Left colon (tissue), 2 donors: Measurements from ENCODE around the gene OR6C75. TPM values are rescaled to one million over a fixed set of nuclear protein-coding genes. Genes with fewer than 3 reads are reported as not detected.

Experiments
- ATAC-seq: fragments of 200-7000 bp; cut with Tn5 transposase; one replicate; pipeline ENCODE4 v1.9.1; 2020; ENCODE audit warnings: mild to moderate bottlenecking, moderate library complexity
- DNase-seq, 2 donors: peaks; one replicate each; pipeline ENCODE4 v3.0.0-alpha.2; 2020
- intact Hi-C, 2 donors: fragments of 100-400 bp; cut with DNase I in 1 of 2; cut with micrococcal nuclease in 1 of 2; formaldehyde crosslinking; loops; one replicate each; pipeline versions ENCODE4 v1.11.2 to v1.14.0; 2022; cut with DNase I, micrococcal nuclease
- total RNA-seq, 2 donors: library from RNA; stranded (reverse); fragmentation: NEBNext Ultra II Directional; extraction: Animal tissue kit (Norgen Biotek cat#: 25700); gene quantifications; one replicate each; pipeline ENCODE4 v1.2.1, GENCODE V29; 2021
- donor health status: DM: no; HTN: no; CAD: no.
- donor health status: DM: yes; HTN: yes; CAD: no.

Gene OR6C75
- total RNA-seq, 2 donors from 2014 or later, result not detected

DNA sequence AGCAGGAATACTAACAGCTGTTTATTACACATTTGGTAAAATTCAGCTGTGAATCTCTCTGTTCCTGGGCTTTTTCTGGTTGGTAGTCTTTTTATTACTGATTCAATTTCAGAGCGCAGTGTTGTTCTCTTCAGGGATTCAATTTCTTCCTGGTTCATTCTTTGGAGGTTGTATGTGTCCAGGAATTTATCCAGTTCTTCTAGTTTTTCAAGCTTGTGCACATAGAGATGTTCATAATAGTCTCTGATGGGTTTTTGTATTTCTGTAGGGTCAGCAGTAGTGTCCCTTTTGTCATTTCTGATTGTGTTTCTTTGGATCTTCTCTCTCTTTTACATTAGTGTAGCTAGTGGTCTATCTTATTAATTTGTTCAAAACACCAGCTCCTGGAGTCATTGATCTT lies 54.2 kb downstream of the OR6C75 start:
- DNase-seq (no peak), ATAC-seq (no peak)
- intact Hi-C loops, result no loop called here

Other genes starting within 250 kb of the OR6C75 start
- gene OR9K2, start 236.6 kb upstream of the OR6C75 start, total RNA-seq, result not detected
- gene OR10A7, start 141.9 kb upstream of the OR6C75 start, total RNA-seq, result not detected
- not detected for gene OR6C74, start 118.4 kb upstream of the OR6C75 start, total RNA-seq
- not detected for gene OR6C6, start 66.4 kb upstream of the OR6C75 start, total RNA-seq
- not detected for gene OR6C1, start 48.6 kb upstream of the OR6C75 start, total RNA-seq
- not detected for gene OR6C3, start 32.2 kb upstream of the OR6C75 start, total RNA-seq
- gene OR6C65, start 37.6 kb downstream of the OR6C75 start, total RNA-seq, result not detected
- gene OR6C76, start 63.3 kb downstream of the OR6C75 start, total RNA-seq, result not detected
- gene OR6C2, start 81.1 kb downstream of the OR6C75 start, total RNA-seq, result not detected
- not detected for gene OR6C70, start 107.2 kb downstream of the OR6C75 start, total RNA-seq
- not detected for gene OR6C68, start 129.4 kb downstream of the OR6C75 start, total RNA-seq
- not detected for gene OR6C4, start 186.6 kb downstream of the OR6C75 start, total RNA-seq
- not detected for gene OR2AP1, start 209.5 kb downstream of the OR6C75 start, total RNA-seq